Measurements from ENCODE around the gene REX1BD.

GRCh38 chr19:18566953-18567352 is 21.6 kb upstream of the REX1BD start:
- TF ChIP-seq CSRNP3 (CRISPR knock-in tag; IDR thresholded peaks at IDR 0.05) = no peak
- TF ChIP-seq RARB (CRISPR knock-in tag; IDR thresholded peaks at IDR 0.05) = no peak
- no peak for TF ChIP-seq ZC3H10 (CRISPR knock-in tag; IDR thresholded peaks at IDR 0.05)
- no peak for TF ChIP-seq ZNF70 (CRISPR knock-in tag; IDR thresholded peaks at IDR 0.05)
- no peak for TF ChIP-seq POU6F1 (CRISPR knock-in tag; IDR thresholded peaks at IDR 0.05; ENCODE audit: borderline replicate concordance, low read depth)
- no peak for TF ChIP-seq ZNF8 (CRISPR knock-in tag; IDR thresholded peaks at IDR 0.05)
- TF ChIP-seq PATZ1 (CRISPR knock-in tag; IDR thresholded peaks at IDR 0.05; ENCODE audit: borderline replicate concordance) = no peak
- TF ChIP-seq ISL1 (CRISPR knock-in tag; IDR thresholded peaks at IDR 0.05) = no peak
- TF ChIP-seq ARNTL (CRISPR knock-in tag; IDR thresholded peaks at IDR 0.05; ENCODE audit: borderline replicate concordance, low read depth) = no peak
